ENCODE data around the gene DENND2C.

DENND2C gene

DNA sequence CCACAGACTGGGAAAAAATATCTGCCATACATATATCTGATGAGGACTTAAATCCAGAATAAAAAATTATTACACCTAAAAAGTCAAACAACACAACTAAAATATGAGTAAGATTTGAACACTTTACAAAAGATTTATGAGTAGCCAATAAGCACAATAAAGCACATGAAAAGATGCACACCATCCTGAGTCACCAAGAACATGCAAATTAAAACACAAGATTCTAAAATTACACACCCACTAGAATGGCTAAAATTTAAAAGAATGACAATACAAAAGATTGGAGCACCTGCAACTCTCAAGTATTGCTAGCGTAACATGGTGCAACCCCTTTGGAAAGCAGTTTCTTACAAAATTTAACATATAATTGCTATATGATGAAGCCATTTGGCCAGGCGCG is 30.9 kb downstream of the DENND2C start:
- Histone ChIP-seq H3K36me3 (ENCODE audit: insufficient read depth, low read length) (peaks cover 41% of the 10 kb centered on the region), H3K9me3 (ENCODE audit: low read depth, low read length) (no peaks in the 10 kb centered on the region), H3K4me3 (no peak overlapping the region), H3K9ac (ENCODE audit: insufficient read length) (no peak overlapping the region), H3K27ac (no peak overlapping the region)
- TF ChIP-seq EZH2 (IDR thresholded peaks at IDR 0.05) = no peak
- no peak for TF ChIP-seq FOXP2 (optimal IDR thresholded peaks at IDR 0.05; ENCODE audit: control extremely low read depth, extremely low read length, insufficient read depth)
- TF ChIP-seq POLR2AphosphoS5 (IDR thresholded peaks at IDR 0.05; ENCODE audit: borderline replicate concordance, low read depth, low read length) = no peak
- DNase-seq (ENCODE audit: low read depth, low spot score) = no peak

DNA sequence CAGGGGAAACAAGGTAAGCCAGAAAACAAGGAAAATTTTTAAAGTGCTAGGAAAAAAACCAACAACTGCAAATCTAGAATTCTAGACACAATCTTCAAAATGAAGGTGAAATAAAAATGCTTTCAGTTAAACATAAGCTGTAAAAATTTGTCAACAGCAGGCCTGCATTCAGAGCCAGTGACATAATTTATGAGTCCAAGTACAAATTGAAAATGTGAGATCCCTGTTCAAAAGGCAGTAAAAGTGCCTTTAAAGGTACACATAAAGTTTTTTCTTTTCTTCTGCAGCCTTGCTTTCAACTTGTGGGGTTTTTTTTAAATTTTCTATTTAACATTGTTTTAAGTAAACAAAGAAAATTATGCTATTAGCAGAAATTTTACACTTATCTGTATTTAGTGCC is 37.4 kb downstream of the DENND2C start:
- Histone ChIP-seq H3K27ac (peak overlapping the region; percentile 17; the same call in 1 of the 2 replicates), H3K9me3 (ENCODE audit: low read depth, low read length) (no peaks in the 10 kb centered on the region), H3K9ac (ENCODE audit: insufficient read length) (no peak overlapping the region), H3K36me3 (ENCODE audit: insufficient read depth, low read length) (peaks cover 35% of the 10 kb centered on the region), H3K4me3 (no peak overlapping the region)
- no peak for DNase-seq (ENCODE audit: low read depth, low spot score)
- TF ChIP-seq POLR2AphosphoS5 (IDR thresholded peaks at IDR 0.05; ENCODE audit: borderline replicate concordance, low read depth, low read length) (no peak), EZH2 (IDR thresholded peaks at IDR 0.05) (no peak), FOXP2 (optimal IDR thresholded peaks at IDR 0.05; ENCODE audit: control extremely low read depth, extremely low read length, insufficient read depth) (no peak)

DNA sequence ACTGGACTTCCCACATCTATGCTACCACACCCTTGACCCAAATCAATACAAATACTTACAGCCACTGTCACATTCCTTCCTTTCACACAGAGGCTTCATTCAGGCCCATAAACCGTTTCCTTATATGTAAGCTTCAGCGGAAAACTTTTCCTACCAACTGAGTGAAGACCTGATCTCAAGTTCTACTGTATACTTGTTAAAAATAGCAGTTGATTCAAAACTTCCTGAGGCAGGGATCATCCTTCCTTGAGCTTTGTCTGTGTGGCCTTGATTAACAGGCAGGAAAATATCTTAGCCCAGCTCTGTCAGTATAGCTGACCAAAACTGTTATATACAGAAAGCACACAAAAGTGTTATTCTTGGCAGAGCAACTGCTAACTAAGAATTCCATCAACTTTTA is 42.7 kb downstream of the DENND2C start:
- H3K4me3 ChIP-seq = no peak overlapping the region
- TF ChIP-seq FOXP2 (optimal IDR thresholded peaks at IDR 0.05; ENCODE audit: control extremely low read depth, extremely low read length, insufficient read depth) = no peak
- TF ChIP-seq EZH2 (IDR thresholded peaks at IDR 0.05) = no peak
- no peak for TF ChIP-seq POLR2AphosphoS5 (IDR thresholded peaks at IDR 0.05; ENCODE audit: borderline replicate concordance, low read depth, low read length)
- peaks cover 51% of the 10 kb centered on the region for H3K36me3 ChIP-seq (ENCODE audit: insufficient read depth, low read length)
- no peak for DNase-seq (ENCODE audit: low read depth, low spot score)
- H3K9ac ChIP-seq (ENCODE audit: insufficient read length) = no peak overlapping the region
- H3K9me3 ChIP-seq (ENCODE audit: low read depth, low read length) = no peaks in the 10 kb centered on the region
- no peak overlapping the region for H3K27ac ChIP-seq

DNA sequence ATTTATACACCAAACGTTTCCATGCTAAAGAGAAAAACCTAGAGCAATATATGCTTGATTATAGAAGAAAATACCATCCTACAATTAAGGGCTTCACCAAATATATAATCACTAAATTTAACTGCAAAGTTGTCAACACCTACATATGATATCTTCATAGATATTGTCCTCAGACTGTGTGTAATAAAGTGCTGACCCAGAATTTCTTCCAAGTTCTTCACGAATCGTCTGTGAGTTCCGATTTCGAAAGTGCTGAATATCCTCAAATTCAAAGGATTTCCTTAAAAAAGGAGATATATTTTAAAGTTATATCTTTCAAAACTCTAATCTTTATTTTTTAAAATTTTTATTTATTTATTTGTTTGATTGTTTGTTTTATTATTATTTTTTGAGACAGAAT is 46.5 kb downstream of the DENND2C start:
- TF ChIP-seq POLR2AphosphoS5 (IDR thresholded peaks at IDR 0.05; ENCODE audit: borderline replicate concordance, low read depth, low read length) (no peak), FOXP2 (optimal IDR thresholded peaks at IDR 0.05; ENCODE audit: control extremely low read depth, extremely low read length, insufficient read depth) (no peak), EZH2 (IDR thresholded peaks at IDR 0.05) (no peak)
- Histone ChIP-seq H3K9ac (ENCODE audit: insufficient read length) (no peak overlapping the region), H3K36me3 (ENCODE audit: insufficient read depth, low read length) (peaks cover 71% of the 10 kb centered on the region), H3K9me3 (ENCODE audit: low read depth, low read length) (no peaks in the 10 kb centered on the region), H3K4me3 (no peak overlapping the region), H3K27ac (no peak overlapping the region)
- no peak for DNase-seq (ENCODE audit: low read depth, low spot score)

DNA sequence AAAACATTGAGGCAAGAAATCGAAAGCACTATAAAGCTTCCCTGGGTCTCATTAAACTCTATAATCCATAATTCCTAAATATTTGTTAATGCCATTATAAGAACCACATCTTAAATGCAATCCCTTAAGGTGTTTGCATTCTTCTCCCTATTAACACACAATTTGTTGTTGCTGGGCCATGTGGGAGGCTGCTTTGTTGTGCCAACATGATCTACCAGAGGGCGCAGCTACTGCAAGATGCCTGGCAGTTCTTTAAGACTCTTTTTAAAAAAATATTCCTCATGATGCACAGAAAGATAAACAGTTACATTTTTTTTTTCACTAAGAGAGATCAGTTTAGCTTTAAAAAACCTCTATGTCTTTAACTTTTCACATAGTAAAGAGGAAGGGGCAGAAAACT is 49.4 kb downstream of the DENND2C start:
- DNase-seq (ENCODE audit: low read depth, low spot score) = no peak
- Histone ChIP-seq H3K9me3 (ENCODE audit: low read depth, low read length) (no peaks in the 10 kb centered on the region), H3K9ac (ENCODE audit: insufficient read length) (no peak overlapping the region), H3K4me3 (no peak overlapping the region), H3K27ac (peak overlapping the region; percentile 48; the same call in 1 of the 2 replicates), H3K36me3 (ENCODE audit: insufficient read depth, low read length) (peaks cover 88% of the 10 kb centered on the region)
- TF ChIP-seq FOXP2 (optimal IDR thresholded peaks at IDR 0.05; ENCODE audit: control extremely low read depth, extremely low read length, insufficient read depth) (no peak), POLR2AphosphoS5 (IDR thresholded peaks at IDR 0.05; ENCODE audit: borderline replicate concordance, low read depth, low read length) (no peak), EZH2 (IDR thresholded peaks at IDR 0.05) (no peak)

DNA sequence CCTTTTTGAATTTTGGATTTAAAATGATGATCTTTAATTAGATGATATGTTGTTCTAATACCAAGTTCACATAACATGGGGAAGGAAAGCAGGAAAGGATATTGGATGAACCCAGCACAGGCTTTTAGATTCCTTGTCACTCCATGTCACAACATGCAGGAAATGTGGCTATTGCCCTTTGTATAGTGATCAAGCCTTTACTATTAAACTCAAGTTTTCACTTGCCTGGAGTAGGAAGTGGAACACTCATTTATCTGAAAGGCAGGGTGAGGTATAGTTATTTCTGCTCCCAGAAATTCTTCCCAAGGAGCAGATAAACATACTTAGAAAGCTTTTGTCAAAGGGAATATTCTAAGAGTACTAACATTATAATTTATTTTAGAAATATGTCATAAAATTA is 51.2 kb downstream of the DENND2C start:
- H3K9ac ChIP-seq (ENCODE audit: insufficient read length) = no peak overlapping the region
- no peak overlapping the region for H3K4me3 ChIP-seq
- no peak for TF ChIP-seq FOXP2 (optimal IDR thresholded peaks at IDR 0.05; ENCODE audit: control extremely low read depth, extremely low read length, insufficient read depth)
- TF ChIP-seq POLR2AphosphoS5 (IDR thresholded peaks at IDR 0.05; ENCODE audit: borderline replicate concordance, low read depth, low read length) = no peak
- no peak for TF ChIP-seq EZH2 (IDR thresholded peaks at IDR 0.05)
- DNase-seq (ENCODE audit: low read depth, low spot score) = no peak
- H3K27ac ChIP-seq = no peak overlapping the region
- peaks cover 89% of the 10 kb centered on the region for H3K36me3 ChIP-seq (ENCODE audit: insufficient read depth, low read length)
- H3K9me3 ChIP-seq (ENCODE audit: low read depth, low read length) = no peaks in the 10 kb centered on the region

DNA sequence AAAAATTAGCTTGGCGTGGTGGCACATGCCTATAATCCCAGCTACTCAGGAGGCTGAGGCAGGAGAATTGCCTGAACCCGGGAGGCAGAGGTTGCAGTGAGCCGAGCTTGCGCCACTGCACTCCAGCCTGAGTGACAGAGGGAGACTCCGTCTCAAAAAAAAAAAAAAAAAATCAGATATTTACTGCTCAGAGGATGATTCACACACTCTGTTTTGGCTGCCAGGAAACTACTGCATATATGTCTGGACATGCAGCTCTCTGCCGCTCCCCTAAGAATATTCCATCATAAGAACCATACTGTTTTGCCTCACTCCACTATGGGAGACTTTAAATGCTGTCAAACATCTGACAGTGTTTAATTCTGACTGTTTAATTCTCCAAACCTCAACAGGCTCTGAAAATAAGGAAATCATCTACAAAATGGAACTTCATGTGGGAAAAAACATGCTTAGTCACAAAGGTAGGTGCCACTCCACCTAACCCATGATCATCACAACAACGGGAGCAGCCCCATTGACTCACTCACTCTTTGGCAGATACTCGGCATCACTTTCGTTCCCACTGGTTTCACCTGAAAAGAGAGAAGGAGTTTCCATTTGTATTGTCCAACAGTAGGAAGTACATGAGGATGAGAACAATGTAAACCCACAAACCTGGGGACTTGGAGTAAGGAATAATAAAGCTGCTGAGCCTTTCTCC is 59.2 kb downstream of the DENND2C start:
- Histone ChIP-seq H3K36me3 (ENCODE audit: insufficient read depth, low read length) (peaks cover 92% of the 10 kb centered on the region), H3K27ac (no peak overlapping the region), H3K4me3 (no peak overlapping the region), H3K9me3 (ENCODE audit: low read depth, low read length) (no peaks in the 10 kb centered on the region), H3K9ac (ENCODE audit: insufficient read length) (no peak overlapping the region)
- TF ChIP-seq FOXP2 (optimal IDR thresholded peaks at IDR 0.05; ENCODE audit: control extremely low read depth, extremely low read length, insufficient read depth) (no peak), POLR2AphosphoS5 (IDR thresholded peaks at IDR 0.05; ENCODE audit: borderline replicate concordance, low read depth, low read length) (no peak), EZH2 (IDR thresholded peaks at IDR 0.05) (no peak)
- no peak for DNase-seq (ENCODE audit: low read depth, low spot score)

- no peaks in the 10 kb centered on the region for H3K9me3 ChIP-seq (ENCODE audit: low read depth, low read length)
- H3K36me3 ChIP-seq (ENCODE audit: insufficient read depth, low read length) = peaks cover 93% of the 10 kb centered on the region
- no peak overlapping the region for H3K27ac ChIP-seq
These were observed 60.0 kb downstream of the DENND2C start for GRCh38 chr1:114609826-114610225.

DNA sequence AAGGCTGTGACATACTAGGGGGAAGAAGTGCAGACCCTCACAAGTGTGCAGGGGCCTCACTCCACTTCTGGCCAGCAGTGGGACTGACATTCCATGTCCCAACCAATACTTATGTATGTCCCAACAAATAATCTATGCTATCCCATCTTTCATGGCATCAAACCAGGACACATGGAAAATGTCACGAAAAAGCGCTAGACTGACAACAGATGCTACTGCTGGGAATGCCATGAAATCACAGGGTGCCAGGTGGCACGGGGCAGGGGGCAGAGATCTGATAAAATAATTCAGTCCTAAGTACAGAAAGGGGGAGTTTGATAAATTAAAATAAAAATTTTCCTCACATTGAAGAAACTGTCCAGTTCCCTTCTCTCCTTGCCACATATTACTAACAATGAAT is 60.8 kb downstream of the DENND2C start:
- Histone ChIP-seq H3K4me3 (no peak overlapping the region), H3K27ac (no peak overlapping the region), H3K9ac (ENCODE audit: insufficient read length) (no peak overlapping the region), H3K9me3 (ENCODE audit: low read depth, low read length) (no peaks in the 10 kb centered on the region), H3K36me3 (ENCODE audit: insufficient read depth, low read length) (peaks cover 93% of the 10 kb centered on the region)
- TF ChIP-seq FOXP2 (optimal IDR thresholded peaks at IDR 0.05; ENCODE audit: control extremely low read depth, extremely low read length, insufficient read depth) = no peak
- TF ChIP-seq POLR2AphosphoS5 (IDR thresholded peaks at IDR 0.05; ENCODE audit: borderline replicate concordance, low read depth, low read length) = no peak
- TF ChIP-seq EZH2 (IDR thresholded peaks at IDR 0.05) = no peak
- no peak for DNase-seq (ENCODE audit: low read depth, low spot score)

More at GRCh38 chr1:114609826-114610225, 60.0 kb downstream of the DENND2C start:
- Histone ChIP-seq H3K9ac (ENCODE audit: insufficient read length) (no peak overlapping the region), H3K4me3 (no peak overlapping the region)
- no peak for TF ChIP-seq FOXP2 (optimal IDR thresholded peaks at IDR 0.05; ENCODE audit: control extremely low read depth, extremely low read length, insufficient read depth)
- no peak for TF ChIP-seq POLR2AphosphoS5 (IDR thresholded peaks at IDR 0.05; ENCODE audit: borderline replicate concordance, low read depth, low read length)
- TF ChIP-seq EZH2 (IDR thresholded peaks at IDR 0.05) = no peak
- DNase-seq (ENCODE audit: low read depth, low spot score) = no peak
